ENCODE results near the gene TIAL1.
"Not testable (repeated sequence)": the region's sequence is repeated elsewhere in the genome, so short reads cannot be mapped to it uniquely, and the experiment has no call there.

TIAL1 gene

GRCh38 chr10:119611433-119611832 lies 14.7 kb upstream of the TIAL1 start:
- DNase-seq = no peak

GRCh38 chr10:119609516-119609915 lies 12.8 kb upstream of the TIAL1 start:
- DNase-seq = no peak

- no peak for DNase-seq
Measured at GRCh38 chr10:119608316-119609155, 11.8 kb upstream of the TIAL1 start.

GRCh38 chr10:119604468-119604867 lies 7.7 kb upstream of the TIAL1 start:
- DNase-seq = no peak

- no peak for DNase-seq
Measured at GRCh38 chr10:119602241-119603095, 5.7 kb upstream of the TIAL1 start.

GRCh38 chr10:119598397-119598796 lies 1.6 kb upstream of the TIAL1 start:
- DNase-seq = no peak

GRCh38 chr10:119597405-119598186 lies 832 bp upstream of the TIAL1 start:
- DNase-seq = no peak

GRCh38 chr10:119595676-119596515 lies 868 bp downstream of the TIAL1 start:
- DNase-seq = no peak

- no peak for DNase-seq
Measured at GRCh38 chr10:119595134-119595675, 1.6 kb downstream of the TIAL1 start.

- DNase-seq = no peak
Measured at GRCh38 chr10:119588071-119588470, 8.7 kb downstream of the TIAL1 start.

- DNase-seq = no peak
Measured at GRCh38 chr10:119578355-119578754, 18.4 kb downstream of the TIAL1 start.

- DNase-seq = no peak
Measured at GRCh38 chr10:119575991-119576390, 20.8 kb downstream of the TIAL1 start.

- DNase-seq = no peak
Measured at GRCh38 chr10:119575506-119575905, 21.3 kb downstream of the TIAL1 start.

- DNase-seq = no peak
Measured at GRCh38 chr10:119567978-119568377, 28.8 kb downstream of the TIAL1 start.

- no peak for DNase-seq
Measured at GRCh38 chr10:119562097-119562496, 34.7 kb downstream of the TIAL1 start.

GRCh38 chr10:119559511-119559910 lies 37.3 kb downstream of the TIAL1 start:
- not testable (repeated sequence) for DNase-seq

GRCh38 chr10:119556081-119556480 lies 40.7 kb downstream of the TIAL1 start:
- not testable (repeated sequence) for DNase-seq

GRCh38 chr10:119555178-119555784 lies 41.5 kb downstream of the TIAL1 start:
- no peak for DNase-seq

GRCh38 chr10:119550827-119551226 lies 45.9 kb downstream of the TIAL1 start:
- DNase-seq = no peak

GRCh38 chr10:119549247-119549999 lies 47.3 kb downstream of the TIAL1 start:
- DNase-seq = no peak

GRCh38 chr10:119546009-119546408 lies 50.8 kb downstream of the TIAL1 start:
- DNase-seq = no peak
